Duodenal mucosa (tissue), 2 donors: ENCODE results near the gene ATP2B2.

Source experiments
- H3K27ac ChIP-seq: one replicate; pipeline ENCODE4 v1.7.0; 2013; ENCODE audit warnings: low read depth, low read length
- H3K27me3 ChIP-seq, 2 donors: one replicate each; pipeline ENCODE4 v1.7.0; 2013; ENCODE audit warnings: low read length in 2 of 2, control low read depth in 1 of 2; ENCODE audit not compliant: insufficient read depth in 2 of 2, control insufficient read depth in 1 of 2
- H3K36me3 ChIP-seq, 2 donors: one replicate each; pipeline ENCODE4 v1.7.0; 2013; ENCODE audit warnings: low read length in 2 of 2, control low read depth in 1 of 2; ENCODE audit not compliant: insufficient read depth in 2 of 2, control insufficient read depth in 1 of 2
- H3K4me1 ChIP-seq, 2 donors: one replicate each; pipeline ENCODE4 v1.7.0; 2013; ENCODE audit warnings: low read length in 2 of 2, control low read depth in 1 of 2; ENCODE audit not compliant: insufficient read depth in 2 of 2, control insufficient read depth in 1 of 2
- H3K4me3 ChIP-seq, 2 donors: one replicate each; pipeline ENCODE4 v1.7.0; 2013; ENCODE audit warnings: low read length in 2 of 2, low read depth in 1 of 2
- H3K9ac ChIP-seq, 2 donors: one replicate each; pipeline ENCODE4 v1.7.0; 2013; ENCODE audit warnings: low read length in 2 of 2, low read depth in 1 of 2
- H3K9me3 ChIP-seq, 2 donors: one replicate each; pipeline ENCODE4 v1.7.0; 2013; ENCODE audit warnings: low read length in 2 of 2, control low read depth in 1 of 2; ENCODE audit not compliant: control insufficient read depth in 1 of 2

The ATP2B2 gene

DNA sequence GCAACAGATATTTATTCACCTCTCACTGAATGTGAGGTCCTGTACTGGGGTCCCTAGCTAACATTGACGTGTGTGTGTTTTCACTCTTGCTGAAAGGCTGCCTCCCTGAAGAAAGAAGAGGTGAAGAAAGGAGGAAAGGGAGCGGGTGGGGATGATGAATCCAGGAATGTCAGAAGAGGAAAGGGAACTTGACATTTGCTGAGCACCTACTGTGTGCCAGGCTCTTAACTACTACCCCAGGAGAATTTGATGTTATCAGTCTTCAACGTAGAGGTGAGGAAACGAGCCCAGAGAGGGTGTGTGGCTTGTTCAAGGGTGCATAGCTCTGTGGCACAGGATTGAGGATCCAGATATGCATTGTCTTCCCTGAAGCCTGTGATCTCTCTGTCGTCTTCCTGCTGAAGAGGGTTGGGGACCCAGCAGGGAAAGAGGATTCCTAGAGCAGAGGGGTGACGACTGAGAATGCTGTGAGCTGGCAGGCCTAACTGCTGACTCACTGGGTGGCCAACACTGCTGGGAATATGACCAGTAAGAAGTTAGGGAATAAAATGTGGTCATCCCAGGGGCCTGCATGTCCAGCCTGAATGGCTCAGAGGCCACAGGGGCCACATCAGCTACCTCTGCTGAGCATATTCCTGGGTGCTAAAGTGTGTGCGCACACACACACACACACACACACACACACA is 6.6 kb upstream of the ATP2B2 start:
- Histone ChIP-seq H3K36me3 (no peaks in the 10 kb centered on the region), H3K27me3 (peaks cover 0 to 5% of the 10 kb centered on the region in 2 donors), H3K27ac (no peak overlapping the region), H3K4me3 (no peak overlapping the region), H3K4me1 (no peaks in the 10 kb centered on the region), H3K9me3 (no peaks in the 10 kb centered on the region), H3K9ac (no peak overlapping the region)

DNA sequence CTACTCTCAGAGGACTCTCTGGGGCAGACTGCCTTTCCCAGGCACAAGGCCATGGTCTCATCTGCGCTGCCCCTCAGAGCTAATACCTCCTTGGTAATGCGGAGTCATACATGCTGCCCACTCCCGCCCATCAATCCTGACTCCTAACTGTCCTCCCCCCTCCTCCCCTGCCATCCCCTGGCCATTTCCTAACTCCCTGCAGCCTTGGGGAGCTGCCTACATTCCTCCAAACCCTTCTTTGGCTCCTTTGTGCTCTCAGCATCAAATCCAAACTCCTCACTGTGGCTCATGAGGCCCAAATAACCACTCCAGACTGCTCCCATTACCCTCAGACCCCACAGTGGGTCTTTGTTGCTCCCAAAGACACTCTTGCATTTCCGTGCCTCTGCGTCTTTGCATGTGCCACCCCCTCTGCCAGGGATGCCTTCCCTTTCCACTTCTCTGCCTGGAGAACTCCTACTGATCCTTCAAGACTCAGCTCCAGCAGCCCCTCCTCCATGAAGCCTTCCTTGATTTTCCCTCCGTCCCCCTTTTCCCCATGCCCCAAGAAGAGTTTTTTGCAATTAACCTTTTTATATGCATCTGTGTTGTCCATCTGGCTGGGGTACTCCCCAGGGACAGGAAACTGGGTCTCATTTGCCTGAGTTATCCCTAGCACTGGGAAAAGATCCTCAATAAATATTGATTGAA is 5.5 kb upstream of the ATP2B2 start:
- Histone ChIP-seq H3K4me3 (no peak overlapping the region), H3K27ac (no peak overlapping the region), H3K27me3 (peaks cover 4 to 10% of the 10 kb centered on the region in 2 donors), H3K9me3 (no peaks in the 10 kb centered on the region), H3K9ac (no peak overlapping the region), H3K36me3 (no peaks in the 10 kb centered on the region), H3K4me1 (no peaks in the 10 kb centered on the region)

DNA sequence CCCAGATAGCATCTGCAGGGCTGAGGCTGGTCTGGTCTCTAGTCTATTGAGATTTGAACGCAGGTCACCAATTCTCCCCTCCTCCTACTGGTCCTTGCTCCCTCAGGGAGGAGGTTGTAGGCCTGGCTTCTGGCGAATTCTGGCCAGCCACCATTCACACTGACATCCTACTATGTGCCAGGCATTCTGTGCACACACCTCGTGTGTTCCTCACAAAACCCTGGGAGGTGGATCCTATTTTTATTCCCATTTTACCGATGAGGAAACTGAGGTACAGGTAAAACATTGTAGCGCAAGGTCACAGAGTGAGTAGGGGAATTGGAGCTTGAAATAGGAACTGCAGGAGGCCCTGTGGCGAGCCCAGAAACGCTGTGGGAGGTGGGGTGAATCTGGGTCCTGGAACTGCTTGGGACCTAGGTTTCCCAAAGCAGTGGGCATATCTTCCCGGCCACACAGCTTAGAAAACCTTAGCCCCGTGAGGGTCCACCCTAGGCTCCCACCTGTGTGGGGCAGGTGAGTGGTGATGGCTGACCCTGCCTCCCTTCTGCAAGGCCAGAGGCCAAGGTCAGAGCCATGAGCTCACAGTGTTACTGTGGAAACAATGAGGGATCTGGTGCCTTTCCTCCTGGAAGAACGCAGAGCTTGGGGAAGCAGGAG is 4.8 kb upstream of the ATP2B2 start:
- Histone ChIP-seq H3K4me1 (no peaks in the 10 kb centered on the region), H3K27me3 (peaks cover 7 to 12% of the 10 kb centered on the region in 2 donors), H3K9me3 (no peaks in the 10 kb centered on the region), H3K36me3 (no peaks in the 10 kb centered on the region), H3K27ac (no peak overlapping the region), H3K9ac (no peak overlapping the region), H3K4me3 (no peak overlapping the region)

DNA sequence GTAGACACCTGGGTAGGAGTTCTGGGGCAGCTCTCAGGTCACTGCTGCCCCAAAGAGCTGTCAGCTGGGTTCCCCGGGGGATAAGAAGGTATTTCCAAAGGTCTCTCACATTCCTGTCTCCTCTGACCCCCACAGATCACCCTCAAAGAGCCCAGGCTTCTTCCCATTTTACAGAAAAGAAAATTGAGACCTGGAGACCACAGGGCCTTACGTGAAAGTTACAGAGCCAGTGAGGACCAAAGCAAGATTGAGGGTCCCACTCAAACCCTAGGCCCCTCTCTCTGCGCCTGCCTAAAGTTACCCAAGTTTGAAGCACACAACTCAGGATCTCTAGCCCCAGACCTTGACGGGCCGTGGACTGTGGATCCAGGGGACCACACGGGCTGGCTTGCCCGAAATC is 3.9 kb upstream of the ATP2B2 start:
- H3K27me3 ChIP-seq = peaks cover 15 to 19% of the 10 kb centered on the region in 2 donors
- H3K4me1 ChIP-seq = no peaks in the 10 kb centered on the region
- H3K36me3 ChIP-seq = no peaks in the 10 kb centered on the region
- H3K9me3 ChIP-seq = no peaks in the 10 kb centered on the region
- H3K27ac ChIP-seq = no peak overlapping the region
- no peak overlapping the region for H3K4me3 ChIP-seq
- H3K9ac ChIP-seq = no peak overlapping the region

DNA sequence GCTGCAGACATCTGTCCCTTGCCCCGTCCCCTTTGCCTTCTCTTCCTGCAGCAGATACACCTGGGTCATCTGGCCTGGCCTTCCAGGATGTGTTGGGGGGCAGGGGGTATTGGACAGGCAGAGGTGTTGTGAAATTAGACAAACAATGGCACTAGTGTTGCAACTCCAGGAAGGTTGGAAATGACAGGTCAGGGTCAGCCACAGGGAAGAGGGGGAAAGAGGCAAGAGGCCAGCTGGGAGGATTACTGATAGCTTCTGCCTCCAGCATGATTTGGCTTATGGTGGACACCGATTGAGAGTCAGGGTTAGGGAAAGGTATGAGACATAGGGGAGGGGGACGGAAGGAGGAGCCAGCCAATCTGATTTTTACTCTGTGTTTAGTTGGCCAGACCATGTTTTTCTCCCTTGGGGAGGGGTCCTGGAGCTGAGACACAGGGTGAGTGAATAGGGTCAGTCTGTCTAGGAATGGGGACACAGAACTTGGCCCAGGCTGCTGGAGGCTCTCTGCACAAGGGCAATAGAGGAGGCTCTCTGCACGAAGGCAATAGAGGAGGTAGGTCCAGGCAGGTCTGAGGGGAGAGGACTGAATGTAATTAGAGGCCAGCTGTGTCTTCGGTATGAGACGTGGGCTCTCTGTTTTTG is 3.4 kb upstream of the ATP2B2 start:
- H3K4me3 ChIP-seq = no peak overlapping the region
- H3K4me1 ChIP-seq = no peaks in the 10 kb centered on the region
- H3K9ac ChIP-seq = no peak overlapping the region
- H3K36me3 ChIP-seq = no peaks in the 10 kb centered on the region
- no peaks in the 10 kb centered on the region for H3K9me3 ChIP-seq
- peaks cover 17 to 25% of the 10 kb centered on the region in 2 donors for H3K27me3 ChIP-seq
- H3K27ac ChIP-seq = no peak overlapping the region

DNA sequence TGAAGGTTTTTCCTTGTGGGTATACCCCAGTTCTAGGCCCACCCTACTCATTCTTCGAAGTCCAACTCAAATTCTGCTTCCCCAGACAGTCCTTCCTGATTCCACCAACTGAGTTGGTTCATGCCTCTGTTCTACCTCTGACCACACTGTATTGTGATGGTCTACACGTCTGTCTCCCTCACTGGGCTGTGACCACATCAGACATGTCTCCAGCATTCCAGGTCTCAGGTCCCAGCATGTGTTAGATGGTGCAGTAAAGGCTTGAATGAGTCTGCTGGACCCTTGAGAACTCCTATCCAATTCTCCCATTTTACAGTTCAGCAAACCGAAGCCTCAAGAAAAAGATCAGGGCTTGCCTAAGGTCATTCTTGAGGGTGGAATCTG is 2.8 kb upstream of the ATP2B2 start:
- Histone ChIP-seq H3K27me3 (peaks cover 21 to 28% of the 10 kb centered on the region in 2 donors), H3K9ac (no peak overlapping the region), H3K4me1 (no peaks in the 10 kb centered on the region)

DNA sequence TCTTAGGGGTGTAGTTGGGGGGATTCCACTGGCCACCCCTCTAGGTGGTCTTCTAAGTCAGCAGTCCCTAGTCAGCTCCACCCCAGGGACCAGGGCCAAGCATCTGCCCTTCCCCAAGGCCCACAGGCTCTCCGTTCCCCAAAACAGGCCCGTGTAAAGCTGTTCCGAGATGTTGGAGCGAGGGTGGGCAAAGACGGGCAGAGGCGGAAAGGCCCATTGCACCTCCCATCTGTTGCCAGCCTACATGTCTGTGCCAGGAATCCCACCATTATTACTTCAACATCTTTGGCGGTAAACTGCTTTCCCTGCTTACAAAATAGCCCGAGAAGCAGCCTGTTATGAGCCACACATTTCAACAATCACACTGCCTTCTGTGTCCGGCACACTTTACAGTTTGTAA is 1.9 kb upstream of the ATP2B2 start:
- Histone ChIP-seq H3K27ac (no peak overlapping the region), H3K36me3 (no peaks in the 10 kb centered on the region), H3K27me3 (peaks cover 21 to 34% of the 10 kb centered on the region in 2 donors), H3K4me3 (no peak overlapping the region), H3K9ac (no peak overlapping the region), H3K4me1 (no peaks in the 10 kb centered on the region), H3K9me3 (no peaks in the 10 kb centered on the region)

More for the DNA sequence above, 2.8 kb upstream of the ATP2B2 start:
- no peak overlapping the region for H3K4me3 ChIP-seq
- H3K9me3 ChIP-seq = no peaks in the 10 kb centered on the region
- H3K27ac ChIP-seq = no peak overlapping the region
- H3K36me3 ChIP-seq = no peaks in the 10 kb centered on the region

DNA sequence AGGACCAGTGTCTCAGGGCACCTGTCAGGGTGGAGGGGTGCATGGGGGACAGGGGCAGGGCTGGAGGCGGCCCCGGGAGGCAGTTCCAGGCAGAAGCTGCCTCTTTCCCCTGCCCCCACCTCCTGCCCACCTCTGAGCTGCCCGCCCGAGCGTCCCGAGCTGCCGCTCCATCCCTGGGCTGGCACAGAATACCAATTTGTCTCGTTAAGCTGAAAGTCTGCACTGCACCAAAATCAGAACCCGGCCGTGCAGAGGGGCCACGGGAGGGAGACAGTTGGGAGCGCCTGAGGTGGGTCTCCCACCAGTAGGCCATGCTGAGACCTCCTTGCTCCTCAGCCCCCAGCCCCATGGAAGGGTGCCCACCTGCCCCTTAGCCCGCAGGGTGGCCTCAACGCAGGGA is 1.3 kb upstream of the ATP2B2 start:
- H3K9ac ChIP-seq = no peak overlapping the region

DNA sequence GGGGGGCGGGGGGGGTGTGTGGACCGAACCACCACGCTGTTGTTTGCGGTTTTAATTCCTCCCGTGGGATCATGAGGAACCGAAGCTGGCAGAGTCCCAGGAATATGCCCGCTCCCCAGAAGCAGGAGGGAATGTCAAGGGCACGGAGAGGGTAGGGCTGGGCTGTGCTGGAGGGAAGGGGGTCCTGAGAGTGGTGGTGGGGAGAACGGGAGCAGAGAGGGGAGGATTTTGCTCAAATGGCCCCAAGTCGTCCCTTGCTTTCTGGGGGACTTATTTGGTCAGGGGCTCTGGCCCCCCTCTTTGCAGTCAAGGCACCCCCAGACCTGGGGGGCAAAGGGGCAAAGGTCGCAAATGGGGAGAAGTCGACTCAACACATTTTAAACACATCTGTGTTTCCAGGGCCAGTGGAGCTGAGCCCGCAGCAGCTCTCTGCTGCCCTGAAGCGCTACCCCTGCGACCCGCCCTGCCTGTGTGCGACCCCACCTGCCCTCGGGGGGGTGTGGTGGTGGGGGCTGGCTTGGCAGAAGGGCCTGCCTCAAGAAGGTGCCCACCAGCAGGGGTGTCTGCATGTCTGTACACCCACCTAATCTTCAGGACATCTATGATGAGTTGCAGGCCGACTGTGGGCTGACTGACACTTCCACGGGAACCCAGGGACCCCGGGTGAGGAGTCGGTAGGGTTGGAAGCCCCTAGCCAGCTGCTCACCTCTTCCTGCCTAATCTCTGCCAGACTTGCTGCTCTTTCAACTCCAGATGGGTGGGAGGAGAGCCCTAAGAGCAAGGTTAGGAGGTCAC is 602 bp upstream of the ATP2B2 start:
- no peak overlapping the region for H3K27ac ChIP-seq
- H3K9me3 ChIP-seq = no peaks in the 10 kb centered on the region
- H3K4me1 ChIP-seq = no peaks in the 10 kb centered on the region
- H3K36me3 ChIP-seq = no peaks in the 10 kb centered on the region
- H3K4me3 ChIP-seq = no peak overlapping the region
- H3K9ac ChIP-seq = no peak overlapping the region
- H3K27me3 ChIP-seq = peaks cover 21 to 34% of the 10 kb centered on the region in 2 donors

More for the DNA sequence above, 1.3 kb upstream of the ATP2B2 start:
- Histone ChIP-seq H3K9me3 (no peaks in the 10 kb centered on the region), H3K4me1 (no peaks in the 10 kb centered on the region), H3K36me3 (no peaks in the 10 kb centered on the region), H3K27me3 (peaks cover 21 to 34% of the 10 kb centered on the region in 2 donors), H3K27ac (no peak overlapping the region), H3K4me3 (no peak overlapping the region)
